GM18526 (cell line): ENCODE results near the gene GPR142.

ENCODE experiments used
- POLR2A ChIP-seq: IDR thresholded peaks from 3 replicates; pipeline ENCODE4 v1.6.1; 2011; ENCODE audit not compliant: insufficient read length; ENCODE audit errors: extremely low read depth

Gene GPR142

DNA sequence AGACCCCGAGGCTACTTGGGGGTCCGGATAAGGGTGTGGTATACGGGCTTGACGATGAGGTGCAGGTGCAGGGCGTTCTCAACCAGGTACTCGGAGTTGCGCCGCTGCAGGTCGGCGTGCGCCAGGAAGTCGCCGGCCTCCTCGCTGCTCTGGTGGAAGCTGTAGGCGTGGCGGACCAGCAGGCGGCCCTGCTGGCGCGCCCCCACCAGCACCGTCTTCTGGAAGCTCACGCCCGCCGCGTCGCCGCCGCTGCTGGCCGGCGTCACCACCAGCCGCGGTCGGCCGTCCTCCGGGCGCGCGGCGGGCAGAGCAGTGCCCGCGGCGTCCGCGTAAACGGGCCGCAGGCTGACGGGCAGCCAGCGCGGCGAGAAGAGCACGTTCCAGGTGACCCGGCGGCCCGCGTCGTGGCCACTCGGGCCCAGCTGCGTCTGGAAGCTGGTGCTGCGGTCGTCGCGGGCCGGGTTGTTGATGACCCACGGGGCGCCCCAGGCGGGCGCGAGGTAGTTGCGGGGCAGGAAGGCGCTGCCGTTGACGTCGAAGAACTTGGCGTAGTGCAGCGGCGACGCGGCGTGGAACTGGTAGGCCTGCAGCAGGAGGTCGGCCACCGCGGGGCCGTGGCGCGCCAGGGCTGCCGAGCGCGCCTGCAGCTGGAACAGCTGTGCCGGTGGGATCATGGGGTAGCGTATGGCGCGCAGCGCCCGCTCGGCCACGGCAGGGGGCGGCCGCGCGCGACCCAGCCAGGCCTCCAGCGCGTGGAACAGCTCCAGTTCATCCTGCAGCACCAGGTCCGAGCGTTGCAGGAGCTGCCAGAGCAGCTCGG, 10.4 kb upstream of the GPR142 start:
- TF ChIP-seq POLR2A, result no peak

DNA sequence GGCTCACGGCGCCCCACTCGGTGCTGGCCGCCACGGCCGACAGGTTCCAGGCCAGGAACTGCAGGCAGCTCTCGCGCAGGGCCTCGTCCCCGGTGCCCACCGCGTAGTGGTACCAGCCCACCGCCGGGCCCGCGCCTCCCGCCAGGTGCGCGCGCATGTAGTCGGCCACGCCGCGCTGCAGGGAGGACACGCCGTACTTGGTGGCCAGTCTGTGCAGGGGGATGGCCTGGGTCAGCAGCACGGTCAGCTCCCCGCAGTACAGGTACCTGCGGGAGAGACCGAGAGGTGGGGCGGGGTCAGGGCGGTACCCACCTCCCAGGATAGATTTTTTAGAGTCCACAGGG, 9.9 kb upstream of the GPR142 start:
- TF ChIP-seq POLR2A, result no peak

- TF ChIP-seq POLR2A, result no peak
Measured at GRCh38 chr17:74358697-74359096, 8.6 kb upstream of the GPR142 start.

GRCh38 chr17:74359916-74360315, 7.4 kb upstream of the GPR142 start:
- no peak for TF ChIP-seq POLR2A

GRCh38 chr17:74360899-74361229, 6.4 kb upstream of the GPR142 start:
- no peak for TF ChIP-seq POLR2A

GRCh38 chr17:74361230-74362068, 5.9 kb upstream of the GPR142 start, which contains the start of gene BTBD17:
Gene BTBD17, minus strand, starts transcription at chr17:74361868. Its CDS starts 49 bp downstream, at chr17:74361819.
- TF ChIP-seq POLR2A, result no peak

DNA sequence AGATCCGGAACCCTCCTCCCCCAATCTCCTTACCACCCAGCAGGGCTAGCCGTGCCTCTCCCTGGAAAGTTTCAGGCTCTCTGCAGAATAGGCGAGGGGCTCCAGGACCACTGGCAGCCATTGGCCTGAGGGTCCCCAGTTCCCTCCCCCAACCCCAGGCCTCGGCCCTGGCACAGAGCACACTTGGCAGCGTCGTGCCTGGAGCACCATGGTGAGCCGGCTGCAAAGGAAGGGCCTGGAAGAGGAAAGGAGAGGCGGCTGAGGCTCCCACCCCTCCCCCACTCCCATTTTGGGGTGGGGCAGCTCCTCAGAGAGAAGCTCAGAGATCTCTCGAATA, 5.3 kb upstream of the GPR142 start:
- no peak for TF ChIP-seq POLR2A

GRCh38 chr17:74362810-74363498, 4.4 kb upstream of the GPR142 start:
- TF ChIP-seq POLR2A, result no peak

- TF ChIP-seq POLR2A, result no peak
Measured at GRCh38 chr17:74368341-74369081, 1.2 kb downstream of the GPR142 start.

GRCh38 chr17:74369221-74369620, 1.9 kb downstream of the GPR142 start:
- no peak for TF ChIP-seq POLR2A

DNA sequence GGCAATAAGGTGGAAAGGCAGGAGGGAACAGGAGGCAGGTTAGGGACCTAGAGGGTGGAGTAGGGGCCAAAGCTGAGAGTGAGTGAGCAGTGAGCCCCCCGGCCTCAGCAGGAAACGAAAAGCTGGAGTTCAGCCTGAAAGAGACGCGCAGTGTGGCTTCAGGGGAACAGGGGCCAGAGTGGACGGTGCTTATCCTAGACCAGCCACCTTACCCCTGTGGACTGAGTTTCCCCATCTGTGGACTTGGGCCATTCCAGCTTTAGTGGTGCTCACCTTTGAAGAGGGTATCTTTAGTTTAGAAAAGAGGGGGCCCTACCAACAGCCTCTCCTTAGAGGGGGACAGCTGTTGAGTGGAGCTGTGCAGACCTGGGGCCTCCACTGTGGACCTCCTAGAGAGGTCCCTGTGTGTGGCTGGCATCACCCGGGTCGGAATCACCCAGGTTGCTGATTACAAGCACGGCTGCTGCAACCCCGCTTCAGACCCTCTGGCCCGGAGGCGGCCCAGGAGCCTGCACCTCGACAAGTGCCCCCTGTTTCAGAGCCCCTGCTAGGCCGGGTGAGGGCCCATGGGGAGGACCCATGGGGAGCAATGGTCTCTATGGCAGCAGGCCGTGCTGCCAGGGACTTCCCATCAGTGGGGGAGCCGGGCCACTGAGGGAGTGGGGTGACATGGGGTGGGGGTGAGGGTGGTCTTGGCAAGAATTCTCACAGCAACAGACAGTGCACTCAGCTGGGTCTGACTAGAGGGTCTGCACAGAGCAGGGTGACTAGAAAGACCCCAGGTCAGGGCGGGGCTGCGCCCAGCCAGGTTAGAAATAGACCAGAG, 2.6 kb downstream of the GPR142 start:
- TF ChIP-seq POLR2A, result no peak

- TF ChIP-seq POLR2A, result no peak
Measured at GRCh38 chr17:74371653-74372147, 4.4 kb downstream of the GPR142 start.

DNA sequence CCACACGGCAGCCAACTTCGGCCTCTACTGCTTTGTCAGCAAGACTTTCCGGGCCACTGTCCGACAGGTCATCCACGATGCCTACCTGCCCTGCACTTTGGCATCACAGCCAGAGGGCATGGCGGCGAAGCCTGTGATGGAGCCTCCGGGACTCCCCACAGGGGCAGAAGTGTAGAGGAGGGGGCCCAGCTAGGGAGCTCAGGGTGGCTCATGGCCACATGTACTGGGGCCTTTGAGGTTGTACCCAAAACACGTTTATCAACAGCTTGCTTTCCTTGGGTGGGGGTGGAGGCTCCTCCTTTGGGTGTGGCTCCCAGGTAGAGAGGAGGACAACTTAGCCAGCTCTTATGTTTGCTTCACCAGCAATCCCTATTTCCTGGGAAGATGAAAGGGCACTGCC, 5.1 kb downstream of the GPR142 start:
- TF ChIP-seq POLR2A, result no peak
